Duodenal mucosa (tissue), 2 donors: ENCODE measurements around the gene STK4.

Source experiments
- H3K27ac ChIP-seq: one replicate; pipeline ENCODE4 v1.7.0; 2013; ENCODE audit warnings: low read depth, low read length
- H3K27me3 ChIP-seq, 2 donors: one replicate each; pipeline ENCODE4 v1.7.0; 2013; ENCODE audit warnings: low read length in 2 of 2, control low read depth in 1 of 2; ENCODE audit not compliant: insufficient read depth in 2 of 2, control insufficient read depth in 1 of 2
- H3K36me3 ChIP-seq, 2 donors: one replicate each; pipeline ENCODE4 v1.7.0; 2013; ENCODE audit warnings: low read length in 2 of 2, control low read depth in 1 of 2; ENCODE audit not compliant: insufficient read depth in 2 of 2, control insufficient read depth in 1 of 2
- H3K4me1 ChIP-seq, 2 donors: one replicate each; pipeline ENCODE4 v1.7.0; 2013; ENCODE audit warnings: low read length in 2 of 2, control low read depth in 1 of 2; ENCODE audit not compliant: insufficient read depth in 2 of 2, control insufficient read depth in 1 of 2
- H3K4me3 ChIP-seq, 2 donors: one replicate each; pipeline ENCODE4 v1.7.0; 2013; ENCODE audit warnings: low read length in 2 of 2, low read depth in 1 of 2
- H3K9ac ChIP-seq, 2 donors: one replicate each; pipeline ENCODE4 v1.7.0; 2013; ENCODE audit warnings: low read length in 2 of 2, low read depth in 1 of 2
- H3K9me3 ChIP-seq, 2 donors: one replicate each; pipeline ENCODE4 v1.7.0; 2013; ENCODE audit warnings: low read length in 2 of 2, control low read depth in 1 of 2; ENCODE audit not compliant: control insufficient read depth in 1 of 2

STK4 gene

GRCh38 chr20:44932916-44933315, 33.4 kb upstream of the STK4 start:
- Histone ChIP-seq H3K4me3 (no peak overlapping the region), H3K4me1 (no peaks in the 10 kb centered on the region), H3K9ac (no peak overlapping the region), H3K27ac (no peak overlapping the region), H3K9me3 (no peaks in the 10 kb centered on the region), H3K27me3 (no peaks in the 10 kb centered on the region), H3K36me3 (peaks cover 0 to 27% of the 10 kb centered on the region in 2 donors)

GRCh38 chr20:44936510-44936909, 29.8 kb upstream of the STK4 start:
- Histone ChIP-seq H3K9me3 (no peaks in the 10 kb centered on the region), H3K27ac (no peak overlapping the region), H3K4me3 (no peak overlapping the region), H3K27me3 (no peaks in the 10 kb centered on the region), H3K36me3 (peaks cover 12 to 41% of the 10 kb centered on the region in 2 donors), H3K4me1 (no peaks in the 10 kb centered on the region), H3K9ac (no peak overlapping the region)

GRCh38 chr20:44938637-44939036, 27.7 kb upstream of the STK4 start:
- Histone ChIP-seq H3K36me3 (peaks cover 29 to 55% of the 10 kb centered on the region in 2 donors), H3K4me3 (no peak overlapping the region), H3K27me3 (no peaks in the 10 kb centered on the region), H3K27ac (no peak overlapping the region), H3K9me3 (no peaks in the 10 kb centered on the region), H3K4me1 (no peaks in the 10 kb centered on the region), H3K9ac (no peak overlapping the region)

DNA sequence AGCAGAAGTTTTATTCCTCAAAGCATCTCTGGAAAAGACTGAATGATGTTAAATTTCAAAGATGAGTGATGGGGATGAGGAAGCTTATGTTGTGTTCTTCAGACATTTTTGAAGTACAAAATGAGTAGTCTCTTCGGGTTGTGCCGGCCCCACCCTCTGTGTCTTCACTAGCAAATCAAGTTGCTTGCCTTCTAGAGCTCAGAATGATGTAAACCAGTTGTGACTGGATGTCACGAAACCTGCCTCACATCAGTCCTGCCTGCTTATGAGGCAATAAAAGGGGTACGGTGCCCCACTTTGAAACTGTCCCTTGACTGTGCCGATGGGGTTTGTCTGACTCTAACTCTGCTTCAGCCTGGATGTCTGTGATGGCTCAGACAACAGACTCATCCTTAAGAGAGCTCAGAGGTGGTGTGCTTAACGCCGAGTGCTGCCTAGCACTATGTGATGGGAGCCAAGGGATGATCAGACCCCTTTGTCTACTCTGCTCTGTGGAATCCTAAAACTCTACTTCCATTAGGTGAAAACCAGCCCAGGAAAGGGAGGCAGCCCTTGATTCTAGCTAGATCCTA, 25.1 kb upstream of the STK4 start:
- Histone ChIP-seq H3K27me3 (no peaks in the 10 kb centered on the region), H3K4me1 (no peaks in the 10 kb centered on the region), H3K36me3 (peaks cover 38 to 78% of the 10 kb centered on the region in 2 donors), H3K9ac (no peak overlapping the region), H3K9me3 (no peaks in the 10 kb centered on the region), H3K27ac (no peak overlapping the region), H3K4me3 (no peak overlapping the region)

DNA sequence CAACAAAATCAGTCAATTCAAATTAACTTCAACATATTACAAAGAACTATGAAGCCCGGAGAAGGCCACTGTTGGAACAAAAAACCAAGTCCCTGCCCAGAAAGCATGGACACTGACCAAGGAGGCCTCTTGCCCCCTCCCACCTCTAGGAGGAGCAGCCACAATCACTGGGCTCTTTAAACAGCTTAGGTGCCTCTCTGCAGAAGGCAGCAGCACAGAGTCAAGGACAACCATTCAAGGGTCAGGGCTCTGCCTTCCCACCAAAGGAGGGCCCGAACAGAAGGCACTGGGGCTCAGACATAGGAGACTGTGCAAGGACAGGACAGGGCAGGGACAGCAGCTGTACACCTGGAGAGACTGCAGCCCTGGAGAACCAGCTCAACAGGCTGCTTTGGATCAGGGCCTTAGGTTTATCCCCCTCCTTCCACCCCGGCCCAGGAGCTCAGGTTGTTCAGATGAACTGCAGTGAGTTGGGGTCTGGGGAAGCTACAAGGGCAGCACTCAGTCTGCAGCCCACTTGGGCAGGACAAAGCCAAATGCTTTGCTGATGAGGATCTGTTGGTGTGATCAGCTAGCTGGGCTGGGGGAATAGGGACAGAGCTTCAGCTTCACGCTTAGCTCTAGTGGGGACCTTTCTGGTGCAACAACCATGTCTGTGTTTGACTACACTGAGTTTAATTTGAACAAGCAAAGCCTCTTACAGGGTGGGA, 23.9 kb upstream of the STK4 start:
- Histone ChIP-seq H3K36me3 (peaks cover 49 to 80% of the 10 kb centered on the region in 2 donors), H3K4me3 (no peak overlapping the region), H3K27ac (no peak overlapping the region), H3K9ac (no peak overlapping the region), H3K27me3 (no peaks in the 10 kb centered on the region), H3K9me3 (no peaks in the 10 kb centered on the region), H3K4me1 (no peaks in the 10 kb centered on the region)

- Histone ChIP-seq H3K9ac (no peak overlapping the region), H3K27ac (no peak overlapping the region), H3K27me3 (no peaks in the 10 kb centered on the region), H3K9me3 (no peaks in the 10 kb centered on the region), H3K4me3 (no peak overlapping the region), H3K36me3 (peaks cover 51 to 85% of the 10 kb centered on the region in 2 donors), H3K4me1 (no peaks in the 10 kb centered on the region)
Observed at GRCh38 chr20:44943828-44944227, 22.5 kb upstream of the STK4 start.

- no peak overlapping the region for H3K27ac ChIP-seq
- H3K36me3 ChIP-seq, result peaks cover 58 to 88% of the 10 kb centered on the region in 2 donors
Observed at GRCh38 chr20:44945261-44945660, 21.1 kb upstream of the STK4 start.

GRCh38 chr20:44946271-44946852, 19.9 kb upstream of the STK4 start:
- no peak overlapping the region for H3K4me3 ChIP-seq
- peaks cover 64 to 90% of the 10 kb centered on the region in 2 donors for H3K36me3 ChIP-seq
- no peaks in the 10 kb centered on the region for H3K4me1 ChIP-seq
- H3K9ac ChIP-seq, result no peak overlapping the region
- H3K9me3 ChIP-seq, result no peaks in the 10 kb centered on the region
- H3K27me3 ChIP-seq, result no peaks in the 10 kb centered on the region
- no peak overlapping the region for H3K27ac ChIP-seq

More at GRCh38 chr20:44945261-44945660, 21.1 kb upstream of the STK4 start:
- no peaks in the 10 kb centered on the region for H3K27me3 ChIP-seq
- H3K9ac ChIP-seq, result no peak overlapping the region
- no peaks in the 10 kb centered on the region for H3K4me1 ChIP-seq
- H3K9me3 ChIP-seq, result no peaks in the 10 kb centered on the region
- no peak overlapping the region for H3K4me3 ChIP-seq

- Histone ChIP-seq H3K9me3 (no peaks in the 10 kb centered on the region), H3K36me3 (peaks cover 53 to 90% of the 10 kb centered on the region in 2 donors), H3K4me3 (no peak overlapping the region), H3K9ac (no peak overlapping the region), H3K4me1 (no peaks in the 10 kb centered on the region), H3K27ac (no peak overlapping the region), H3K27me3 (no peaks in the 10 kb centered on the region)
Observed at GRCh38 chr20:44948107-44948506, 18.2 kb upstream of the STK4 start.

DNA sequence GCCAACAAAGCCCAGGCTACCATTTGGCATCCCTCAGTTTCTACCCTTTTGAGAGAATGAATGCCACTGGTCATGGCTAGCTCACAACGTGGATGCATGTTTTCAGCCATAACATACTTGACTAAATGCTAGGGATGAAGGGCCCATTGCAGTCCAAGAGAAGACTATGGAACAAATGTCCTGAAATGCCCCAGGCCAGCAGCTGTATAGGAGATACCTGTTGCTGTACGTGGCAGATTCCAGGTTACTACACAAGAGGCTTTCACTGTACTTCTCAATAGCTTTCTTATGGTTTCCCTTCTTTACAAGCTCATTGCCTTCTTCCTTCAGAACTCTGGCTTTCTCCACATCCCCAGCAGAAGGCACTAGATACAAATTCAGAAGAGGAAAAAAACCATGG, 17.8 kb upstream of the STK4 start:
- no peaks in the 10 kb centered on the region for H3K4me1 ChIP-seq
- no peak overlapping the region for H3K4me3 ChIP-seq
- no peak overlapping the region for H3K27ac ChIP-seq
- no peaks in the 10 kb centered on the region for H3K27me3 ChIP-seq
- H3K36me3 ChIP-seq, result peaks cover 50 to 90% of the 10 kb centered on the region in 2 donors
- H3K9me3 ChIP-seq, result no peaks in the 10 kb centered on the region
- no peak overlapping the region for H3K9ac ChIP-seq
